Endothelial cell of umbilical vein (primary cell): ENCODE results near the gene RPEL1. TPM values are rescaled to one million over a fixed set of nuclear protein-coding genes. Genes with fewer than 3 reads are reported as not detected.

Experiments used
- BruUV-seq: library from RNA; stranded (reverse); fragments of 400-500 nt; replicated peaks from 2 replicates; lab custom pipeline; 2021; lab: Mats Ljungman, UMichigan
- CTCF ChIA-PET: fragments of 300-600, 350-600 bp; sonication (Branson Sonifier 250); formaldehyde crosslinking; loops from one replicate; lab custom pipeline; 2021; ENCODE audit warnings: antibody characterized with exemption, inconsistent platforms; lab: Charles Lee
- POLR2A ChIA-PET: fragments of 300-600, 350-600 bp; sonication (Branson Sonifier 250); formaldehyde crosslinking; loops from one replicate; lab custom pipeline; 2021; ENCODE audit warnings: antibody characterized with exemption, inconsistent platforms; lab: Charles Lee
- DNase-seq: peaks from one replicate; pipeline ENCODE4 v3.0.0-alpha.2; 2011; ENCODE audit warnings: low read depth, low spot score
- FAIRE-seq: peaks from 2 replicates; lab custom pipeline; 2011; peaks lifted over from hg19 to GRCh38; lab: Jason Lieb, UNC
- H2AFZ ChIP-seq: 2 replicates; pipeline ENCODE4 v1.6.0; 2012; ENCODE audit warnings: low read depth, low read length, control low read depth, inconsistent platforms
- H3K27ac ChIP-seq: 2 replicates; pipeline ENCODE4 v1.5.1; 2011; ENCODE audit warnings: low read depth, mild to moderate bottlenecking, control low read depth, low read length, moderate library complexity; ENCODE audit not compliant: insufficient read depth
- H3K27me3 ChIP-seq, 2 experiments: 2 replicates each; pipeline versions ENCODE4 v1.6.0 to v1.6.1; 2011; ENCODE audit warnings: low read length in 2 of 2, mixed read lengths in 1 of 2; ENCODE audit not compliant: control insufficient read depth in 2 of 2, insufficient read depth in 2 of 2
- H3K36me3 ChIP-seq, 2 experiments: 2 replicates in 1 of 2; 3 replicates in 1 of 2; pipeline ENCODE4 v1.5.1; 2011; ENCODE audit warnings: low read length in 2 of 2, mild to moderate bottlenecking in 1 of 2, moderate library complexity in 1 of 2; ENCODE audit not compliant: control insufficient read depth in 2 of 2, insufficient read depth in 2 of 2; ENCODE audit errors: extremely low read depth in 1 of 2
- H3K4me1 ChIP-seq: 3 replicates; pipeline ENCODE4 v1.5.1; 2011; ENCODE audit warnings: mild to moderate bottlenecking, low read length; ENCODE audit not compliant: control insufficient read depth, insufficient read depth; ENCODE audit errors: extremely low read depth
- H3K4me2 ChIP-seq: 2 replicates; pipeline ENCODE4 v1.6.1; 2011; ENCODE audit warnings: low read length, control low read depth, mixed read lengths; ENCODE audit not compliant: insufficient read depth
- H3K4me3 ChIP-seq, 3 experiments: fragments of 200-600 bp in 1 of 3; sonication (generic), shearing (Covaris generic) in 1 of 3; replicated peaks in 1 of 3; 2 replicates each; pipeline ENCODE4 v1.5.1; 2011 to 2016; ENCODE audit warnings: control low read depth in 3 of 3, low read length in 3 of 3, mild to moderate bottlenecking in 2 of 3, inconsistent platforms in 1 of 3, low read depth in 1 of 3, moderate library complexity in 1 of 3; ENCODE audit not compliant: insufficient read depth in 1 of 3
- H3K79me2 ChIP-seq: 2 replicates; pipeline ENCODE4 v1.6.0; 2012; ENCODE audit warnings: low read length, inconsistent platforms; ENCODE audit not compliant: control insufficient read depth, insufficient read depth
- H3K9ac ChIP-seq: replicated peaks from 2 replicates; pipeline ENCODE3; 2011; ENCODE audit warnings: low read length, control low read depth; ENCODE audit not compliant: insufficient read depth; ENCODE audit errors: extremely low read depth
- H3K9me1 ChIP-seq: replicated peaks from 3 replicates; pipeline ENCODE4 v1.6.0; 2011; ENCODE audit warnings: mild to moderate bottlenecking, low read length; ENCODE audit not compliant: control insufficient read depth, insufficient read depth; ENCODE audit errors: extremely low read depth
- H3K9me3 ChIP-seq: replicated peaks from 2 replicates; pipeline ENCODE4 v1.5.1; 2012; ENCODE audit warnings: low read length, inconsistent platforms; ENCODE audit not compliant: control insufficient read depth, insufficient read depth
- H4K20me1 ChIP-seq: replicated peaks from 2 replicates; pipeline ENCODE3; 2011; ENCODE audit warnings: mild to moderate bottlenecking, low read length; ENCODE audit not compliant: control insufficient read depth, insufficient read depth; ENCODE audit errors: extremely low read depth
- CTCF ChIP-seq, 2 donors: IDR thresholded peaks; 1 replicate in 1 of 2; 2 replicates in 1 of 2; pipeline ENCODE4 v1.5.1; 2011; ENCODE audit warnings: low read length in 2 of 2, mild to moderate bottlenecking in 2 of 2, moderate library complexity in 2 of 2, control low read depth in 1 of 2, inconsistent platforms in 1 of 2, low read depth in 1 of 2; ENCODE audit not compliant: insufficient read depth in 1 of 2; ENCODE audit errors: extremely low read depth in 1 of 2
- FOS ChIP-seq: IDR thresholded peaks from 2 replicates; pipeline ENCODE4 v1.6.1; 2011; ENCODE audit warnings: mild to moderate bottlenecking, low read length, moderate library complexity, borderline replicate concordance; ENCODE audit not compliant: insufficient read depth
- JUN ChIP-seq: IDR thresholded peaks from 2 replicates; pipeline ENCODE4 v1.6.1; 2011; ENCODE audit warnings: borderline replicate concordance, low read depth; ENCODE audit not compliant: insufficient read length, insufficient read depth
- MAX ChIP-seq: IDR thresholded peaks from 2 replicates; pipeline ENCODE4 v1.6.1; 2011; ENCODE audit not compliant: insufficient read depth, insufficient read length
- MYC ChIP-seq: IDR thresholded peaks from one replicate; pipeline ENCODE4 v1.6.1; 2011; ENCODE audit warnings: mild to moderate bottlenecking, low read depth, low read length
- POLR2A ChIP-seq: IDR thresholded peaks from 2 replicates; pipeline ENCODE4 v1.6.1; 2012; ENCODE audit warnings: low read depth, mild to moderate bottlenecking, control low read depth, low read length
- POLR2AphosphoS5 ChIP-seq: IDR thresholded peaks from 2 replicates; pipeline ENCODE4 v1.6.1; 2012; ENCODE audit warnings: low read depth, mild to moderate bottlenecking, control low read depth, low read length, moderate library complexity; ENCODE audit not compliant: insufficient read depth
- dilution Hi-C: fragments of 300-500 bp; cut with MboI; formaldehyde crosslinking; loops from one replicate; pipeline ENCODE4 v1.15.0; 2019; ENCODE audit warnings: low sequenced_read_pairs; ENCODE audit not compliant: extremely low pct_ligation_motif_present
- intact Hi-C: fragments of 100-400 bp; cut with micrococcal nuclease; formaldehyde crosslinking; loops from one replicate; pipeline ENCODE4 v1.10.0; 2022
- polyA plus RNA-seq, 4 experiments: library from polyadenylated mRNA; depleted of rRNA in 3 of 4; stranded (reverse) in 3 of 4; unstranded in 1 of 4; fragments of >200 nt; gene quantifications; 2 replicates each; pipeline versions ENCODE4 v1.2.1 to v1.2.3, GENCODE V29; 2011 to 2012; ENCODE audit warnings: missing spikeins in 1 of 4
- total RNA-seq: library from RNA; stranded (reverse); gene quantifications from 2 replicates; pipeline ENCODE4 v1.2.3, GENCODE V29; 2021

The RPEL1 gene
- total and polyA plus RNA-seq, 2 donors (not counting 3 experiments of a cell fraction or from before 2014, with no cell fraction given) = 0.04 TPM; not detected in 1

GRCh38 chr10:103227416-103227815 is 18.3 kb upstream of the RPEL1 start:
- no peak for TF ChIP-seq POLR2AphosphoS5
- no peak for TF ChIP-seq MAX
- TF ChIP-seq FOS = no peak
- Histone ChIP-seq H3K9ac (no peak overlapping the region), H3K36me3 (no peaks in the 10 kb centered on the region), H2AFZ (no peak overlapping the region), H3K9me3 (no peaks in the 10 kb centered on the region), H3K9me1 (no peaks in the 10 kb centered on the region), H3K79me2 (no peaks in the 10 kb centered on the region), H3K4me3 (no peak overlapping the region), H4K20me1 (no peaks in the 10 kb centered on the region), H3K27me3 (no peaks in the 10 kb centered on the region), H3K4me2 (no peak overlapping the region), H3K27ac (no peak overlapping the region), H3K4me1 (peaks cover 26% of the 10 kb centered on the region)
- intact Hi-C loops (no loop called here), dilution Hi-C loops (no loop called here)
- ChIA-PET POLR2A (no interaction called here), CTCF (interaction anchor here (1.0 to 2.0 kb wide), 4 partner anchors 12 to 35 kb away, joined by 4 to 11 read pairs (median 6); partner anchors contain the start of gene NT5C2)
- DNase-seq (no peak), FAIRE-seq (no peak)
- BruUV-seq = no TSS peak

GRCh38 chr10:103231047-103231551 is 14.6 kb upstream of the RPEL1 start:
- Histone ChIP-seq H3K9ac (peak overlapping the region; percentile 74), H3K4me2 (peak overlapping the region; percentile 47), H3K27me3 (no peaks in the 10 kb centered on the region), H3K9me1 (no peaks in the 10 kb centered on the region), H3K79me2 (no peaks in the 10 kb centered on the region), H3K36me3 (no peaks in the 10 kb centered on the region), H3K9me3 (no peaks in the 10 kb centered on the region), H3K4me3 (no peak overlapping the region), H4K20me1 (no peaks in the 10 kb centered on the region), H3K4me1 (peaks cover 32% of the 10 kb centered on the region), H2AFZ (peak overlapping the region; percentile 0), H3K27ac (peak overlapping the region; percentile 97)
- intact Hi-C loops (loop anchor here (1.0 kb wide), 5 partner anchors 10 to 76 kb away; partner anchors contain the start of gene NT5C2), dilution Hi-C loops (no loop called here)
- peak; percentile 92 for DNase-seq
- peak; percentile 85 for FAIRE-seq
- peak; percentile 60 for TF ChIP-seq POLR2A
- TF ChIP-seq JUN = peak; percentile 94
- peak; percentile 62 for TF ChIP-seq FOS
- no peak for TF ChIP-seq CTCF (IDR thresholded peaks at IDR 0.05; ENCODE audit: extremely low read depth in 1 of 2, insufficient read depth in 1 of 2, low read depth in 1 of 2, low read length in 2 of 2)
- peak; percentile 84 for TF ChIP-seq POLR2AphosphoS5
- TF ChIP-seq MYC = no peak
- POLR2A ChIA-PET = interaction anchor here (0.6 to 3.3 kb wide), 8 partner anchors 8 to 313 kb away, joined by 3 to 28 read pairs (median 6); partner anchors contain the start of genes CNNM2 and NT5C2
- no TSS peak for BruUV-seq
- CTCF ChIA-PET = interaction anchor here (0.6 to 6.9 kb wide), 14 partner anchors 8 to 477 kb away, joined by 3 to 57 read pairs (median 4); partner anchors contain the start of genes CNNM2 and NT5C2
